HS-27A (cell line): ENCODE measurements around the gene SF3B5.
A peak's percentile ranks its signal among the peaks of the same experiment; 100 is the strongest.
"Not testable (repeated sequence)": the region's sequence is repeated elsewhere in the genome, so short reads cannot be mapped to it uniquely, and the experiment has no call there.

ENCODE experiments used
- DNase-seq: peaks from one replicate; pipeline ENCODE4 v3.0.0-alpha.2; 2012; ENCODE audit warnings: low read depth, missing footprints

The SF3B5 gene

DNA sequence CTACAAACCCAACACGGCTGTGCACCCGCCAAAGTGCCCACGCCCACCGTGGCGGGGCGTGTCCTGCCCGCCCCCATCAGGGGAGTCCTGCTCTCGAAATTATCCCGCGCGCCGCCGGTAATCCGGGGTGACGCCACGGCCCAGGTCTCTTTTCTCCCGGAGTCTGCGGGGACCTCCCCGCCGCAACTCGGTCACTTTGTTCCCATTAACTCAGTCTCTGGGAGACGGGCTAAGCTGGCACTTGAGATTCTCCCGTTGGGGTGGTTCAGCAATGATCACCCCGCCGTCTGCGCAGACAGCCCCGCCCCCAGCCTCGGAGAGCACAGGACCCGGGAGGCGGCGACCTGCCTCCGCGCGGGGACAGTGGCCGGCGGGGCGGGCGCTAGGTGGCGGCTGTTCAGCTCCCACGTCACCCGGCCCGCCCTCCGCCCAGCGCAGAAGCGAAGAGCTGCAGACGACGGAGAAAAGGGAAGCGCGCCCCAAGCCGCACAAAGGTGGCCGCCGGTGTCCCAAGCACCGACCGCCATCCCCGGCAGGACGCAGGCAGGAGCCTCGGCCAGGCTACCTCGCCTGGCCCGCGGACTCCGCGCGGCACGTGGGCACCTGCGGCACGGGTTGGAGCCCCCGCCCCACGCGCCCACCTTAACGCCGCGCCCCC lies 31.5 kb downstream of the SF3B5 start:
- peak; percentile 8 for DNase-seq

DNA sequence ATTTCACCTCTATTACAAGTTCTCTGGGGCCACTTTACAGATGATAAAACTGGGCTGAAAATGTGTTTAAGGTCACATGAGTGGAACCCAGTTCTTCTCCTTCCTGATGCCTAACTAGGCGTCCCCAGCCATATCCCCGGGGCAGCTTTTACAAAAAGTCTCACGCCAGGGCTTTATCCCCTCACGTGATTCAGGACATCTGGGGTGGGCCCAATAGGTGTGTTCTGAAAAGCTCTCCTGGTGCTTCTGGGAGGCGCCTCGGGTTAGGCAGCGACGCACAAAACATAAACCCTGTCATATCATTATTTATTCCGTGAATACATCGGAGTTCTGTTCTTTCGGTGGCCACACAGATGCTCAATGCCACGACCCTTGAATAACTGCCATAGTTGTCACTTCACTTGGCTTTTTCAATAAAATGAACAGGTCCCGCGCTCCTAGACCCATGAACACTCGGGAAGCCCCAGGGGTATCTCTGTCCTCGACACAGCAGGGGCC lies 32.1 kb downstream of the SF3B5 start:
- no peak for DNase-seq

- DNase-seq = no peak
Observed at GRCh38 chr6:144062786-144063185, 32.6 kb downstream of the SF3B5 start.

GRCh38 chr6:144059139-144059538 lies 36.2 kb downstream of the SF3B5 start:
- no peak for DNase-seq

DNA sequence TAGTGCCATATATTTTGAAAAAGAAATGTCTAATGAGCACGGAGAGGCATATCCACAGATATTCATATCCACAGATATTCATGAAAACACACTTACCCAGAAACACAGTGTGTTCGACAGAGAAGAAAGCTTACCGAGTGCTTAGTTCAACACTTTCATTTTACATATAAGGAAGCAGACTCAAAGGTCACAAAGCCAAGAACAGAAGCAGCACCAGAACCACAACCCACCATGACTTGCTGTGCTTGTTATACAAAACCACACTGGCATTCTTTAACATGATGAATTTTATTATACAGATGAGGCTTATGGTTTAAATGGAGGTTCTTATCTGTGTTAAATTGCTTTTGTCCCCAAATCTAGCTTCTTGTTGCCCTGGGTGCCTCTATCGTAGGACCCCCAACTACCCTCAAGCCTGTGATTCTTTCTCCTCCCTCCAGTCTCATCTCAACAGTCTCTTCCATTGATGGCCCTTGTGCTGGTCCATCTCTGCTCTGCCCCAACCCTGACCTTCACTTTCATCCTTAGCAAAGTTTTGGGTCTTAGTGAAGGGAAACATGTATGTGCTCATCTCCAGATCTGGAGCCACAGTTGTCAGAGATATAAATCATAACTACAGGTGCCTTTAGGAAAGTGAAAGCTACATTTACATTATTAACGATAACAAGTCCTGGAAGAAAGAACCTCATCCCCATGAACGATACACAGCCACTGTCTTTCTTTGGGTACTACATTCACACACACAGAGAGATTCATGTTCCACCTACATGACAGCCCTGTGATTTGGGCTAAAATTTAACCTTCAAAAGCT lies 40.0 kb downstream of the SF3B5 start:
- no peak for DNase-seq

DNA sequence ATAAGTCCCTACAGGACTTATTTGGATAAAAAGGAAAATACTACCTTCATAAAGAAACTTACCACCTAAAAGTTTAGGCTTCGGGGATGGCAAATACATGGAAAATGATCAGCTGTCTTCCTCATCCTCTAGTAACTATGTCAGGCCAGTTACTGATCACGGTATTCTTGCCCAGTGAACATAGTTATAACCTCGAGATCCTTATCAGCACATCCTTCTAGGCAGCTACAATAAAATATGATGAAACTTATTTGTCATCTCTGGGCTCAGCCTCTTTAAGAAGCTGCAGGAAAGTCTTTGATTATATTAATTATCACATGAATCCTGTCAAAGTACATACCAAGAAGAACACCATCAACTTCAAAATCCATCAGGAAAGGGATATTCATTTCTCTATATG lies 41.8 kb downstream of the SF3B5 start:
- DNase-seq = no peak

GRCh38 chr6:144052488-144052887 lies 42.9 kb downstream of the SF3B5 start:
- no peak for DNase-seq

DNA sequence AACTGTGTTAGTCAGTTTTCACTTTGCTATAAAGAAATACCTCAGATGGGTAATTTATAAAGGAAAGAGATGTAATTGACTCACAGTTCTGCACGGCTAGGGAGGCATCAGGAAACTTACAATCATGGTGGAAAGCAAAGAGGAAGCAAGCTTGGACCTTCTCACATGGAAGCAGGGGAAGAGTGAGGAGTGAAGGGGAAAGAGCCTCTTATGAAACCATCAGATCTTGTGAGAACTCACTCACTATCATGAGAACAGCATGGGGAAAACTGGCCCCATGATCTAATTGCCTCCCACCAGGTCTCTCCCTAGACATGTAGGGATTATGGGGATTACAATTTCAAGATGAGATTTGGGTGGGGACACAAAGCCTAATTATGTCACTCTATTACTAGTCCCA lies 46.0 kb downstream of the SF3B5 start:
- no peak for DNase-seq

DNA sequence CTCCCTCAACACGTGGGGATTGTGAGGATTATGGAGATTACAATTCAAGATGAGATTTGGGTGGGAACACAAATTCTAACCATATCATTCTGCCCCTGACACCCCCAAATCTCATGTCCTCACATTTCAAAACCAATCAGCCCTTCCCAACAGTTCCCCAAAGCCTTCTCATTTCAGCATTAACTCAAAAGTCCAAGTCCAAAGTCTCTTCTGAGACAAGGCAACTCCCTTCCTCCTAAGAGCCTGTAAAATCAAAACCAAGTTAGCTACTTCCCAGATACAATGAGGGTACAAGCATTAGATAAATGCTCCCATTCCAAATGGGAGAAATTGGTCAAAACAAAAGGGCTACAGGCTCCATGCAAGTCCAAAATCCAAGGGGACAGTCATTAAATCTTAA lies 47.7 kb downstream of the SF3B5 start:
- DNase-seq = no peak

- DNase-seq = not testable (repeated sequence)
Observed at GRCh38 chr6:144046672-144047071, 48.7 kb downstream of the SF3B5 start.

DNA sequence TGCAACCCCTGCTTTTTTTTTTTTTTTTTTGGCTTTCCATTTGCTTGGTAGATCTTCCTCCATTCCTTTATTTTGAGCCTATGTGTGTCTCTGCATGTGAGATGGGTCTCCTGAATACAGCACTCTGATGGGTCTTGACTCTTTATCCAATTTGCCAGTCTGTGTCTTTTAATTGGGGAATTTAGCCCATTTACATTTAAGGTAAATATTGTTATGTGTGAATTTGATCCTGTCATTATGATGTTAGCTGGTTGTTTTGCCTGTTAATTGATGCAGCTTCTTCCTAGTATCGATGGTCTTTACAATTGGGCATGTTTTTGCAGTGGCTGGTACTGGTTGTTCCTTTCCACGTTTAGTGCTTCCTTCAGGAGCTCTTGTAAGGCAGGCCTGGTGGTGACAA lies 50.4 kb downstream of the SF3B5 start:
- DNase-seq = not testable (repeated sequence)
